K562 (cell line): ENCODE results near the gene PSMC2. TPM values are rescaled to one million over a fixed set of nuclear protein-coding genes. Genes with fewer than 3 reads are reported as not detected.

Experiments used
- ATAC-seq: fragments of 200-7000 bp; cut with Tn5 transposase; 3 replicates; pipeline ENCODE4 v1.9.1; 2020; ENCODE audit warnings: moderate library complexity
- BruUV-seq: library from RNA; stranded (reverse); fragments of 400-500 nt; replicated peaks from 2 replicates; lab custom pipeline; 2021; lab: Mats Ljungman, UMichigan
- CTCF ChIA-PET: fragments of 300-600 bp; formaldehyde crosslinking; extraction: SDS; loops from one replicate; lab custom pipeline; 2021; ENCODE audit warnings: low intra/inter-chr PET ratio; lab: Yijun Ruan, JAX
- POLR2A ChIA-PET: fragments of 300-600, 350-650 bp; sonication (Branson Sonifier 250); formaldehyde crosslinking; extraction: SDS; loops from one replicate; lab custom pipeline; 2021; ENCODE audit warnings: antibody characterized with exemption, inconsistent platforms; lab: Yijun Ruan, JAX
- DNase-seq, 4 experiments: peaks; one replicate each; pipeline versions ENCODE4 v3.0.0 to v3.0.0-alpha.2; 2011 to 2018; ENCODE audit warnings: low spot score in 3 of 4, mixed read lengths in 3 of 4; ENCODE audit errors: extremely low read depth in 1 of 4
- FAIRE-seq: peaks from 2 replicates; lab custom pipeline; 2011; peaks lifted over from hg19 to GRCh38; lab: Jason Lieb, UNC
- H2AFZ ChIP-seq: 2 replicates; pipeline ENCODE4 v1.6.0; 2011; ENCODE audit warnings: low read depth, low read length, control low read depth, inconsistent platforms
- H3K27ac ChIP-seq: fragments of 200-600 bp; 3 replicates; pipeline ENCODE4 v1.8.0; 2011; ENCODE audit warnings: low read depth, mild to moderate bottlenecking, control low read depth, inconsistent platforms, low read length, moderate library complexity, mixed read lengths; ENCODE audit errors: extremely low read depth
- H3K27me3 ChIP-seq, 2 experiments: fragments of 300-600 bp in 1 of 2; 2 replicates in 1 of 2; 3 replicates in 1 of 2; pipeline versions ENCODE4 v1.6.0 to v1.8.0; 2011; ENCODE audit warnings: inconsistent platforms in 2 of 2, low read length in 2 of 2, mild to moderate bottlenecking in 1 of 2, mixed read lengths in 1 of 2, moderate library complexity in 1 of 2; ENCODE audit not compliant: control insufficient read depth in 2 of 2, insufficient read depth in 2 of 2
- H3K36me3 ChIP-seq: fragments of 300-600 bp; 3 replicates; pipeline ENCODE4 v1.8.0; 2011; ENCODE audit warnings: mild to moderate bottlenecking, low read length, inconsistent platforms; ENCODE audit not compliant: control insufficient read depth, insufficient read depth
- H3K4me1 ChIP-seq, 2 experiments: fragments of 200-600 bp in 1 of 2; replicated peaks in 1 of 2; 2 replicates in 1 of 2; 3 replicates in 1 of 2; pipeline versions ENCODE4 v1.5.1 to v1.8.0; 2011; ENCODE audit warnings: inconsistent platforms in 2 of 2, low read length in 2 of 2, mild to moderate bottlenecking in 1 of 2, mixed read lengths in 1 of 2, moderate library complexity in 1 of 2; ENCODE audit not compliant: control insufficient read depth in 2 of 2, insufficient read depth in 2 of 2
- H3K4me2 ChIP-seq: 2 replicates; pipeline ENCODE4 v1.6.1; 2011; ENCODE audit warnings: low read length, control low read depth, inconsistent platforms, mixed read lengths; ENCODE audit not compliant: insufficient read depth
- H3K4me3 ChIP-seq: fragments of 200-600 bp; sonication (generic), shearing (Covaris generic); 2 replicates; pipeline ENCODE4 v1.5.1; 2016; ENCODE audit warnings: control low read depth, inconsistent platforms
- H3K79me2 ChIP-seq: fragments of 200-600 bp; 3 replicates; pipeline ENCODE4 v1.8.0; 2011; ENCODE audit warnings: low read length, inconsistent platforms; ENCODE audit not compliant: control insufficient read depth, insufficient read depth
- H3K9ac ChIP-seq, 2 experiments: 2 replicates each; pipeline versions ENCODE4 v1.6.0 to v1.6.1; 2011; ENCODE audit warnings: low read depth in 2 of 2, low read length in 2 of 2, control low read depth in 1 of 2, inconsistent platforms in 1 of 2, mild to moderate bottlenecking in 1 of 2, mixed read lengths in 1 of 2; ENCODE audit not compliant: insufficient read depth in 1 of 2
- H3K9me1 ChIP-seq: one replicate; pipeline ENCODE4 v1.6.0; 2011; ENCODE audit warnings: inconsistent platforms, mild to moderate bottlenecking, low read length, moderate library complexity; ENCODE audit not compliant: control insufficient read depth, insufficient read depth
- H3K9me3 ChIP-seq: replicated peaks from 2 replicates; pipeline ENCODE4 v1.5.1; 2011; ENCODE audit warnings: low read depth, low read length, inconsistent platforms; ENCODE audit not compliant: control insufficient read depth, insufficient read depth
- H4K20me1 ChIP-seq: replicated peaks from 2 replicates; pipeline ENCODE4 v1.6.1; 2011; ENCODE audit warnings: low read length, inconsistent platforms, mixed read lengths; ENCODE audit not compliant: control insufficient read depth, insufficient read depth
- PURB ChIP-seq: sonication (generic); formaldehyde crosslinking; IDR thresholded peaks from 2 replicates; pipeline ENCODE4 v1.9.0; 2021; ENCODE audit warnings: low read depth, mild to moderate bottlenecking, missing genetic modification reagents
- ZBTB40 ChIP-seq, 2 experiments: fragments of 450-650 bp in 1 of 2; sonication (generic) in 1 of 2; formaldehyde crosslinking in 1 of 2; IDR thresholded peaks; 2 replicates each; pipeline versions ENCODE4 v1.7.1 to v1.9.0; 2016 to 2022; ENCODE audit warnings: inconsistent platforms in 1 of 2, mild to moderate bottlenecking in 1 of 2, missing genetic modification reagents in 1 of 2
- WGBS: fragments of 100-300 bp; shearing (Covaris generic); methylation state at CpG from one replicate; pipeline ENCODE4 v1.1.6; 2016; ENCODE audit warnings: low coverage, mixed read lengths; ENCODE audit not compliant: insufficient coverage; ENCODE audit errors: missing lambda C conversion rate; 5-methylcytosine and 5-hydroxymethylcytosine counted together
- in situ Hi-C: fragments of 300-500 bp; cut with MboI; formaldehyde crosslinking; loops from 4 replicates; pipeline ENCODE4 v1.15.0; 2018; ENCODE audit warnings: inconsistent platforms, mixed read lengths
- intact Hi-C: fragments of 100-400 bp; cut with micrococcal nuclease; formaldehyde crosslinking; loops from 2 replicates; pipeline ENCODE4 v1.14.2; 2022
- polyA plus RNA-seq, 8 experiments: library from polyadenylated mRNA; depleted of rRNA in 4 of 8; stranded (reverse) in 5 of 8; unstranded in 3 of 8; fragments of >200 nt; fragmentation: Nextera tagmentation in 2 of 8; fragmentation: Illumina TruSeq in 1 of 8; extraction: Ambion mirVana in 2 of 8; extraction: Trizol in 1 of 8; gene quantifications; 2 replicates each; pipeline versions ENCODE4 v1.2.1 to v1.2.3, GENCODE V29; 2011 to 2014; ENCODE audit warnings: inconsistent platforms in 1 of 8, missing spikeins in 1 of 8
- total RNA-seq, 7 experiments: library from RNA; depleted of rRNA in 6 of 7; stranded (reverse); fragments of >200 nt in 6 of 7; fragmentation: Illumina TruSeq in 2 of 7; extraction: Trizol in 2 of 7; gene quantifications; 2 replicates each; pipeline versions ENCODE4 v1.2.1 to v1.2.3, GENCODE V29; 2011 to 2021; ENCODE audit warnings: low replicate concordance in 1 of 7

PSMC2 gene
- total and polyA plus RNA-seq, 9 of the 15 experiments (the other 6 are each of a cell fraction or from before 2014, with no cell fraction given) = 316 to 1,105 (median 511) TPM

DNA sequence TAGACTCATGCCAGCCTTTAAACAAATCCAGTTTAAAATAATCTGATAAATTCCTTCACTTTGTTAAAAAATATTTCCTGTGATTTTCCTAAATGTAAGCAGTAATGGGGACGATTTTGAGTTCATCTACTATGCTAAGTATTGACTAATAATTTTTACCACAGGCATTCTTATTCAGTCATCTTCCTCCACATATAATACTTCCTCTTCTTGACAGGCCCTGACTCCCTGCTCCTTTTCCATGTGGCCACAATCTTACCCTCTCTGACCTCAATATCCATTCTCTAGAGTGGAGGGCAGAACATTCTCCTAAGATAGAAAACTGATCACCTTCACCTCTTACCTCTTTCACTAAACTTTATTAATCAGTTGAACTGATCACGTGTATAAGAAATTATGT, 10.7 kb upstream of the PSMC2 start:
- Histone ChIP-seq H4K20me1 (no peaks in the 10 kb centered on the region), H3K4me1 (peaks cover 0 to 3% of the 10 kb centered on the region in 2 experiments; a peak in 2 of 5 replicates), H3K4me3 (no peak overlapping the region), H3K4me2 (no peak overlapping the region), H3K9ac (no peak overlapping the region), H3K79me2 (peaks cover 70% of the 10 kb centered on the region), H3K27me3 (no peaks in the 10 kb centered on the region), H3K36me3 (peaks cover 89% of the 10 kb centered on the region), H3K27ac (no peak overlapping the region), H3K9me3 (no peaks in the 10 kb centered on the region), H2AFZ (no peak overlapping the region), H3K9me1 (no peaks in the 10 kb centered on the region)
- no peak for FAIRE-seq
- ATAC-seq = no peak
- WGBS = 98% methylated on average over 2 of the region's 2 CpGs
- no peak for TF ChIP-seq PURB (CRISPR knock-in tag)
- peak; percentile 25; the same call in 1 of the 2 replicates for TF ChIP-seq ZBTB40 (IDR thresholded peaks at IDR 0.05)
- TF ChIP-seq ZBTB40 (CRISPR knock-in tag; IDR thresholded peaks at IDR 0.05) = no peak
- ChIA-PET CTCF (no interaction called here), POLR2A (no interaction called here)
- BruUV-seq = no TSS peak
- intact Hi-C loops = no loop called here
- in situ Hi-C loops = no loop called here
- no peak for DNase-seq
